GM12878 (cell line): Measurements from ENCODE around the gene ADM. TPM values are rescaled to one million over a fixed set of nuclear protein-coding genes. Genes with fewer than 3 reads are reported as not detected.

Source experiments
- ATAC-seq: fragments of 200-7000 bp; cut with Tn5 transposase; 3 replicates; pipeline ENCODE4 v1.9.1; 2020; ENCODE audit warnings: mild to moderate bottlenecking, moderate library complexity
- BruUV-seq: library from RNA; stranded (reverse); fragments of 400-500 nt; replicated peaks from 2 replicates; lab custom pipeline; 2021; lab: Mats Ljungman, UMichigan
- CTCF ChIA-PET: fragments of 300-600 bp; sonication (Branson Sonifier 250); formaldehyde crosslinking; extraction: SDS; loops from one replicate; lab custom pipeline; 2021; ENCODE audit warnings: inconsistent platforms; lab: Yijun Ruan, JAX
- POLR2A ChIA-PET: fragments of 350-600 bp; formaldehyde crosslinking; extraction: SDS; loops from one replicate; lab custom pipeline; 2021; ENCODE audit warnings: inconsistent platforms; lab: Charles Lee
- RAD21 ChIA-PET: fragments of 300-600 bp; sonication (Branson Sonifier 250); formaldehyde crosslinking; loops from one replicate; lab custom pipeline; 2023; ENCODE audit warnings: antibody characterized with exemption; ENCODE audit not compliant: unreplicated experiment; lab: Charles Lee
- SMC1A ChIA-PET: fragments of 300-600 bp; sonication (Branson Sonifier 250); formaldehyde crosslinking; loops from one replicate; lab custom pipeline; 2023; ENCODE audit not compliant: unreplicated experiment, uncharacterized antibody; lab: Charles Lee
- DNase-seq: peaks from one replicate; pipeline ENCODE4 v3.0.0-alpha.2; 2011; ENCODE audit warnings: low read depth, low spot score
- FAIRE-seq: peaks from 3 replicates; lab custom pipeline; 2011; peaks lifted over from hg19 to GRCh38; lab: Jason Lieb, UNC
- H2AFZ ChIP-seq: 2 replicates; pipeline ENCODE4 v1.6.0; 2011; ENCODE audit warnings: low read depth, low read length, control low read depth; ENCODE audit not compliant: control insufficient read depth
- H3K27ac ChIP-seq: 2 replicates; pipeline ENCODE4 v1.5.1; 2011; ENCODE audit warnings: control low read depth; ENCODE audit not compliant: control insufficient read depth, insufficient read depth
- H3K27me3 ChIP-seq, 2 experiments: replicated peaks in 1 of 2; 2 replicates each; pipeline versions ENCODE4 v1.6.0 to v1.6.1; 2011; ENCODE audit warnings: low read length in 1 of 2; ENCODE audit not compliant: control insufficient read depth in 2 of 2, insufficient read depth in 2 of 2
- H3K36me3 ChIP-seq, 2 experiments: 2 replicates each; pipeline ENCODE4 v1.5.1; 2011; ENCODE audit warnings: low read length in 1 of 2; ENCODE audit not compliant: control insufficient read depth in 2 of 2, insufficient read depth in 2 of 2
- H3K4me1 ChIP-seq: 2 replicates; pipeline ENCODE4 v1.6.1; 2011; ENCODE audit warnings: mild to moderate bottlenecking, low read length, moderate library complexity, mixed read lengths; ENCODE audit not compliant: control insufficient read depth, insufficient read depth
- H3K4me2 ChIP-seq: 2 replicates; pipeline ENCODE4 v1.6.0; 2011; ENCODE audit warnings: control low read depth; ENCODE audit not compliant: control insufficient read depth, insufficient read depth
- H3K4me3 ChIP-seq: fragments of 200-600 bp; sonication (generic); 2 replicates; pipeline ENCODE4 v1.5.1; 2016
- H3K79me2 ChIP-seq: 2 replicates; pipeline ENCODE4 v1.6.0; 2011; ENCODE audit warnings: low read length; ENCODE audit not compliant: control insufficient read depth, insufficient read depth
- H3K9ac ChIP-seq: 2 replicates; pipeline ENCODE4 v1.8.0; 2011; ENCODE audit warnings: low read length, control low read depth, mixed read lengths; ENCODE audit not compliant: control insufficient read depth, insufficient read depth
- H3K9me3 ChIP-seq: replicated peaks from 3 replicates; pipeline ENCODE4 v1.5.1; 2011; ENCODE audit warnings: mild to moderate bottlenecking, low read length; ENCODE audit not compliant: control insufficient read depth, insufficient read depth
- H4K20me1 ChIP-seq: 2 replicates; pipeline ENCODE4 v1.6.0; 2011; ENCODE audit not compliant: control insufficient read depth, insufficient read depth
- BCL11A ChIP-seq: IDR thresholded peaks from 2 replicates; pipeline ENCODE4 v1.6.1; 2011; ENCODE audit warnings: low read depth, low read length
- BRCA1 ChIP-seq: IDR thresholded peaks from 2 replicates; pipeline ENCODE4 v1.6.1; 2011; ENCODE audit warnings: low read depth, low read length, improper control_type of control experiment
- CBFB ChIP-seq: IDR thresholded peaks from 2 replicates; pipeline ENCODE4 v1.6.1; 2016; ENCODE audit warnings: antibody characterized with exemption, low read depth
- CHD1 ChIP-seq: IDR thresholded peaks from 2 replicates; pipeline ENCODE4 v1.6.1; 2012; ENCODE audit warnings: low read depth, low read length, improper control_type of control experiment
- DPF2 ChIP-seq: fragments of 450-650 bp; IDR thresholded peaks from 2 replicates; pipeline ENCODE4 v1.6.1; 2017; ENCODE audit warnings: mild to moderate bottlenecking
- IKZF1 ChIP-seq: fragments of 450-650 bp; conservative IDR thresholded peaks from 2 replicates; pipeline ENCODE4 v1.6.1; 2017; ENCODE audit warnings: antibody characterized with exemption, mild to moderate bottlenecking
- IKZF2 ChIP-seq, 2 experiments: fragments of 450-650 bp; IDR thresholded peaks; 2 replicates each; pipeline ENCODE4 v1.6.1; 2017; ENCODE audit warnings: mild to moderate bottlenecking in 2 of 2, moderate library complexity in 2 of 2
- JUNB ChIP-seq: IDR thresholded peaks from 2 replicates; pipeline ENCODE4 v1.6.1; 2016; ENCODE audit warnings: antibody characterized with exemption, mild to moderate bottlenecking
- MTA2 ChIP-seq: fragments of 450-650 bp; IDR thresholded peaks from 2 replicates; pipeline ENCODE4 v1.6.1; 2016; ENCODE audit warnings: low read depth, mild to moderate bottlenecking, moderate library complexity
- MTA3 ChIP-seq: IDR thresholded peaks from 2 replicates; pipeline ENCODE4 v1.6.1; 2012; ENCODE audit warnings: low read length, inconsistent platforms, borderline replicate concordance
- NFIC ChIP-seq: IDR thresholded peaks from 2 replicates; pipeline ENCODE4 v1.6.1; 2012; ENCODE audit warnings: low read depth, mild to moderate bottlenecking, inconsistent platforms, low read length, moderate library complexity
- NFYB ChIP-seq: IDR thresholded peaks from 2 replicates; pipeline ENCODE4 v1.6.1; 2011; ENCODE audit warnings: low read depth, mild to moderate bottlenecking, low read length, improper control_type of control experiment, moderate library complexity; ENCODE audit not compliant: insufficient read depth
- NR2F1 ChIP-seq: fragments of 450-650 bp; conservative IDR thresholded peaks from 2 replicates; pipeline ENCODE4 v1.6.1; 2017; ENCODE audit warnings: mild to moderate bottlenecking
- NRF1 ChIP-seq: conservative IDR thresholded peaks from 2 replicates; pipeline ENCODE4 v1.6.1; 2011; ENCODE audit warnings: mild to moderate bottlenecking, low read depth, low read length, improper control_type of control experiment
- PAX5 ChIP-seq: IDR thresholded peaks from 2 replicates; pipeline ENCODE4 v1.6.1; 2011; ENCODE audit warnings: low read depth, low read length, borderline replicate concordance
- RAD51 ChIP-seq: fragments of 450-650 bp; IDR thresholded peaks from 2 replicates; pipeline ENCODE4 v1.6.1; 2016; ENCODE audit warnings: moderate library complexity, mild to moderate bottlenecking, inconsistent platforms
- RFX5 ChIP-seq: IDR thresholded peaks from 2 replicates; pipeline ENCODE4 v1.6.1; 2011; ENCODE audit warnings: low read depth, low read length, improper control_type of control experiment
- SIX5 ChIP-seq: IDR thresholded peaks from 2 replicates; pipeline ENCODE4 v1.6.1; 2011; ENCODE audit warnings: mild to moderate bottlenecking, low read depth, low read length, moderate library complexity; ENCODE audit not compliant: severe bottlenecking
- SKIL ChIP-seq: fragments of 450-650 bp; IDR thresholded peaks from 2 replicates; pipeline ENCODE4 v1.6.1; 2017; ENCODE audit warnings: mild to moderate bottlenecking, low read depth, inconsistent platforms; ENCODE audit not compliant: poor library complexity, severe bottlenecking
- SMC3 ChIP-seq: IDR thresholded peaks from 2 replicates; pipeline ENCODE4 v1.6.1; 2011; ENCODE audit warnings: low read length, improper control_type of control experiment, borderline replicate concordance
- SP1 ChIP-seq: IDR thresholded peaks from one replicate; pipeline ENCODE4 v1.6.1; 2011; ENCODE audit warnings: low read depth, low read length
- SPI1 ChIP-seq: IDR thresholded peaks from 2 replicates; pipeline ENCODE4 v1.6.1; 2011; ENCODE audit warnings: low read depth, mild to moderate bottlenecking, low read length, moderate library complexity, borderline replicate concordance; ENCODE audit not compliant: insufficient read depth
- TCF3 ChIP-seq: IDR thresholded peaks from 2 replicates; pipeline ENCODE4 v1.6.1; 2012; ENCODE audit warnings: low read depth, mild to moderate bottlenecking, low read length, borderline replicate concordance; ENCODE audit not compliant: insufficient read depth
- ZNF217 ChIP-seq: fragments of 450-650 bp; IDR thresholded peaks from 2 replicates; pipeline ENCODE4 v1.6.1; 2017; ENCODE audit warnings: antibody characterized with exemption, mild to moderate bottlenecking
- ZNF384 ChIP-seq: IDR thresholded peaks from 2 replicates; pipeline ENCODE4 v1.6.1; 2012; ENCODE audit warnings: low read depth, mild to moderate bottlenecking, low read length, improper control_type of control experiment, borderline replicate concordance
- WGBS: methylation state at CpG from one replicate; pipeline ENCODE4 v1.1.6; 2016; ENCODE audit warnings: low lambda C conversion rate; ENCODE audit not compliant: insufficient replicate concordance, insufficient coverage; ENCODE audit errors: missing lambda C conversion rate; 5-methylcytosine and 5-hydroxymethylcytosine counted together
- in situ Hi-C: fragments of 300-500 bp; cut with MboI; formaldehyde crosslinking; loops from 9 replicates; pipeline ENCODE4 v1.14.3; 2018; ENCODE audit warnings: mixed read lengths
- intact Hi-C: fragments of 100-400 bp; cut with micrococcal nuclease; formaldehyde crosslinking; loops from one replicate; pipeline ENCODE4 v1.14.2; 2022; ENCODE audit not compliant: unreplicated experiment
- polyA plus RNA-seq, 11 experiments: library from polyadenylated mRNA; depleted of rRNA in 4 of 11; unstranded in 6 of 11; stranded (reverse) in 5 of 11; fragments of >200 nt; fragmentation: Nextera tagmentation in 4 of 11; fragmentation: Illumina TruSeq in 1 of 11; extraction: Ambion mirVana in 4 of 11; extraction: Trizol in 1 of 11; gene quantifications; 1 replicate in 1 of 11; 2 replicates in 10 of 11; pipeline versions ENCODE4 v1.2.1 to v1.2.3, GENCODE V29; 2011 to 2016; ENCODE audit warnings: inconsistent platforms in 2 of 11, missing spikeins in 2 of 11, low read depth in 1 of 11
- total RNA-seq, 4 experiments: library from RNA; depleted of rRNA in 3 of 4; stranded (reverse); fragments of >200 nt in 3 of 4; fragmentation: Illumina TruSeq in 1 of 4; extraction: Trizol in 1 of 4; gene quantifications; 2 replicates each; pipeline versions ENCODE4 v1.2.1 to v1.2.3, GENCODE V29; 2013 to 2021

Gene ADM
- total and polyA plus RNA-seq, 10 of the 15 experiments (the other 5 are each of a cell fraction or from before 2014, with no cell fraction given): 0.11 to 4.2 (median 0.21) TPM; not detected in 7

DNA sequence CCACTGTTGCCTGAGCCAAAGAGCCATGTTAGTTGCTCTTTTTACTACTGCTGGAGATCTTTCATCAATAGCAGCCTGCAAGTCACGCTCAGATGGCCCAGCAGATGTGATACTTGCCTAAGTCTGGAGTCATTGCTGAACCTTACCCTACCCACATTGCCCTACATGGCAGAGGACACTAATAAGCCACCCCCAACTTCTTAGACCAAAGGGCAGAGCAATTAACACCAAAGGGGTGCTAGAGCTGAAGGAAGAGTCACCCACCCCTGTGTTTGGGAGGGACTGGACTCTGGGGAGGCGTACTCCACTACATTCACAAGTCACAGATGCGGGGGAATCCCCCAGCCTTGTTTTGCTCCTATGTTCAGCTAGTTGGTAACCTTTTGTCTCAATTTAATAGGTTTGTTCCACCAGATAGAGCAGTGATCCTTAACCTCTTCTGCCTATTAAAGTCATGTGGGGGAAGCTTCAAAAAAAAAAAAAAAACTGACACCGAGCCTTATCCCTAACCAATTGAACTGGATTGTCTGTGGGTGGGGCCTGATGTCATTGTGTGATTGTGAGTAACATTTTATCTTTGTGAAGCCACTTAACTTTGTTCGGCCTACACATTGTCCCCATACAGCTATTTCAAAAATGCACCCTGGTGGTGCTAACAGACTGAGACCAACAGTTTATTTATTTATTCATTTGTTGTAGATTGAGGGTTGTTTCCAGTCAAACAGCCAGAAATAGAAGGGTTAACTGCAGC, 13.1 kb downstream of the ADM start:
- H3K79me2 ChIP-seq: no peaks in the 10 kb centered on the region
- no peaks in the 10 kb centered on the region for H4K20me1 ChIP-seq
- H3K36me3 ChIP-seq: no peaks in the 10 kb centered on the region
- H3K4me3 ChIP-seq: peak overlapping the region; percentile 27; the same call in 1 of the 2 replicates
- H3K4me1 ChIP-seq: peaks cover 24% of the 10 kb centered on the region
- SMC1A ChIA-PET: interaction anchor here (0.7 to 2.1 kb wide), 8 partner anchors 8 to 141 kb away, joined by 3 to 8 read pairs (median 4); partner anchors contain the start of gene ADM
- H3K9me3 ChIP-seq: no peaks in the 10 kb centered on the region; the same call in 2 of the 3 replicates
- peak overlapping the region; percentile 73 for H3K4me2 ChIP-seq
- CTCF ChIA-PET: interaction anchor here (0.6 to 2.3 kb wide), 10 partner anchors 9 to 560 kb away, joined by 3 to 22 read pairs (median 4); no protein-coding TSS in a partner anchor
- H3K27me3 ChIP-seq: no peaks in the 10 kb centered on the region
- peak overlapping the region; percentile 77 for H3K27ac ChIP-seq
- peak overlapping the region; percentile 64 for H2AFZ ChIP-seq
- ATAC-seq (peak; percentile 91), FAIRE-seq (no peak), DNase-seq (peak; percentile 74)
- POLR2A ChIA-PET: interaction anchor here (0.5 to 1.6 kb wide), 7 partner anchors 9 to 807 kb away, joined by 3 to 8 read pairs (median 4); no protein-coding TSS in a partner anchor
- BruUV-seq: no TSS peak
- 9% methylated on average over 5 of the region's 5 CpGs for WGBS
- H3K9ac ChIP-seq: no peak overlapping the region
- in situ Hi-C loops: no loop called here
- RAD21 ChIA-PET: interaction anchor here (0.8 to 2.0 kb wide), 9 partner anchors 9 to 558 kb away, joined by 3 to 24 read pairs (median 5); partner anchors contain the start of gene ADM
- intact Hi-C loops: no loop called here
- TF ChIP-seq DPF2 (peak; percentile 71), SMC3 (no peak), CBFB (no peak), RFX5 (no peak), IKZF1 (peak; percentile 40), CHD1 (no peak), SP1 (peak; percentile 34), SPI1 (no peak), NRF1 (no peak), JUNB (no peak), ZNF217 (no peak), MTA3 (0 out of 2 replicates have a peak, but pooled peaks have one; percentile 15), MTA2 (peak; percentile 84), ZNF384 (peak; percentile 62; the same call in 1 of the 2 replicates), TCF3 (0 out of 2 replicates have a peak, but pooled peaks have one; percentile 16), SIX5 (no peak), NFYB (0 out of 2 replicates have a peak, but pooled peaks have one; percentile 8), NR2F1 (peak; percentile 84), IKZF2 (IDR thresholded peaks at IDR 0.05) (no peak; a peak in 2 of 4 replicates), BRCA1 (no peak), SKIL (no peak), BCL11A (peak; percentile 42; the same call in 1 of the 2 replicates), PAX5 (peak; percentile 97), RAD51 (peak; percentile 43; the same call in 1 of the 2 replicates), NFIC (0 out of 2 replicates have a peak, but pooled peaks have one; percentile 5)
